Adrenal gland (tissue), 5 donors: ENCODE measurements around the gene ZBTB6.

ENCODE experiments used
- CTCF ChIP-seq, 6 experiments: fragments of 450-650 bp in 4 of 6; fragments of 200-600 bp in 2 of 6; sonication (generic) in 1 of 6; IDR thresholded peaks; 1 replicate in 5 of 6; 2 replicates in 1 of 6; pipeline versions ENCODE4 v1.5.1 to v1.8.0; 2016 to 2021; ENCODE audit warnings: antibody characterized with exemption in 6 of 6, mild to moderate bottlenecking in 2 of 6, moderate library complexity in 1 of 6
- POLR2A ChIP-seq, 2 donors: fragments of 450-650 bp; IDR thresholded peaks; one replicate each; pipeline ENCODE4 v1.6.1; 2017; ENCODE audit warnings: antibody characterized with exemption in 2 of 2, mild to moderate bottlenecking in 2 of 2, moderate library complexity in 1 of 2
- donor health status: DM: no; HTN: no; CAD: no.

GRCh38 chr9:122897969-122898368 lies 15.2 kb downstream of the ZBTB6 start:
- TF ChIP-seq CTCF (IDR thresholded peaks at IDR 0.05): no peak
- no peak for TF ChIP-seq POLR2A (IDR thresholded peaks at IDR 0.05)
